Hepatocyte (in vitro differentiated cells): ENCODE data around the gene PDHB. TPM values are rescaled to one million over a fixed set of nuclear protein-coding genes. Genes with fewer than 3 reads are reported as not detected.

Experiments
- DNase-seq: peaks from one replicate; pipeline ENCODE4 v3.0.0-alpha.2; 2016; ENCODE audit warnings: low spot score
- H2AFZ ChIP-seq: fragments of 200-600 bp; sonication (generic); 2 replicates; pipeline ENCODE4 v1.6.0; 2016; ENCODE audit warnings: antibody characterized with exemption, mild to moderate bottlenecking
- H3K27ac ChIP-seq: fragments of 200-600 bp; sonication (generic); 2 replicates; pipeline ENCODE4 v1.5.1; 2016; ENCODE audit warnings: mild to moderate bottlenecking
- H3K27me3 ChIP-seq: fragments of 200-600 bp; sonication (generic); 2 replicates; pipeline ENCODE4 v1.6.1; 2016
- H3K36me3 ChIP-seq: fragments of 200-600 bp; sonication (generic); replicated peaks from 2 replicates; pipeline ENCODE4 v1.5.1; 2016; ENCODE audit warnings: low read depth; ENCODE audit not compliant: insufficient read depth
- H3K4me1 ChIP-seq: fragments of 200-600 bp; sonication (generic); 2 replicates; pipeline ENCODE4 v1.5.1; 2016; ENCODE audit warnings: mild to moderate bottlenecking, moderate library complexity; ENCODE audit not compliant: insufficient read depth
- H3K4me2 ChIP-seq: fragments of 200-600 bp; sonication (generic); 2 replicates; pipeline ENCODE4 v1.6.0; 2016
- H3K4me3 ChIP-seq: fragments of 200-600 bp; sonication (generic); 2 replicates; pipeline ENCODE4 v1.5.1; 2016; ENCODE audit warnings: mild to moderate bottlenecking
- H3K79me2 ChIP-seq: fragments of 200-600 bp; sonication (generic); 2 replicates; pipeline ENCODE4 v1.6.0; 2017; ENCODE audit warnings: mild to moderate bottlenecking
- H3K9me2 ChIP-seq: fragments of 200-600 bp; sonication (generic); replicated peaks from 2 replicates; pipeline ENCODE4 v1.6.0; 2017; ENCODE audit warnings: mild to moderate bottlenecking; ENCODE audit not compliant: insufficient read depth
- H3K9me3 ChIP-seq: fragments of 200-600 bp; sonication (generic); 2 replicates; pipeline ENCODE4 v1.5.1; 2016; ENCODE audit warnings: low read depth, mild to moderate bottlenecking
- H4K20me1 ChIP-seq: fragments of 200-600 bp; sonication (generic); 2 replicates; pipeline ENCODE4 v1.6.0; 2016; ENCODE audit warnings: mild to moderate bottlenecking; ENCODE audit not compliant: insufficient read depth, poor library complexity, severe bottlenecking
- CTCF ChIP-seq: fragments of 200-600 bp; sonication (generic); IDR thresholded peaks from 2 replicates; pipeline ENCODE4 v1.5.1; 2016; ENCODE audit warnings: antibody characterized with exemption, mild to moderate bottlenecking; ENCODE audit not compliant: poor library complexity
- EZH2 ChIP-seq: fragments of 200-600 bp; sonication (generic); IDR thresholded peaks from 2 replicates; pipeline ENCODE4 v1.6.1; 2016; ENCODE audit warnings: antibody characterized with exemption, mild to moderate bottlenecking, borderline replicate concordance
- EZH2phosphoT487 ChIP-seq: fragments of 200-600 bp; sonication (generic); IDR thresholded peaks from one replicate; pipeline ENCODE4 v1.6.1; 2018; ENCODE audit warnings: antibody characterized with exemption, mild to moderate bottlenecking, low read depth, moderate library complexity; ENCODE audit not compliant: unreplicated experiment, severe bottlenecking
- WGBS: methylation state at CpG from one replicate; pipeline ENCODE4 v1.1.6; 2016; ENCODE audit warnings: low lambda C conversion rate; ENCODE audit errors: missing lambda C conversion rate; 5-methylcytosine and 5-hydroxymethylcytosine counted together
- polyA plus RNA-seq: library from polyadenylated mRNA; unstranded; fragments of >200 nt; fragmentation: Nextera tagmentation; extraction: Ambion mirVana; gene quantifications from 2 replicates; pipeline ENCODE4 v1.2.1, GENCODE V29; 2016
- total RNA-seq: library from RNA; depleted of rRNA; stranded (reverse); fragments of >200 nt; gene quantifications from 2 replicates; pipeline ENCODE4 v1.2.3, GENCODE V29; 2014

Gene PDHB
- total and polyA plus RNA-seq, 2 experiments from 2014 or later: 119 to 150 TPM

GRCh38 chr3:58391156-58391865 is 42.3 kb downstream of the PDHB start:
- TF ChIP-seq EZH2 (no peak), EZH2phosphoT487 (no peak), CTCF (no peak)
- Histone ChIP-seq H2AFZ (no peak overlapping the region), H3K9me3 (no peaks in the 10 kb centered on the region), H3K4me2 (peak overlapping the region; percentile 7), H3K36me3 (no peaks in the 10 kb centered on the region), H3K4me3 (no peak overlapping the region), H4K20me1 (no peaks in the 10 kb centered on the region), H3K9me2 (no peaks in the 10 kb centered on the region), H3K4me1 (peaks cover 15% of the 10 kb centered on the region), H3K79me2 (no peaks in the 10 kb centered on the region), H3K27me3 (no peaks in the 10 kb centered on the region), H3K27ac (peak overlapping the region; percentile 39)
- 35% methylated on average over 3 of the region's 3 CpGs for WGBS
- no peak for DNase-seq

DNA sequence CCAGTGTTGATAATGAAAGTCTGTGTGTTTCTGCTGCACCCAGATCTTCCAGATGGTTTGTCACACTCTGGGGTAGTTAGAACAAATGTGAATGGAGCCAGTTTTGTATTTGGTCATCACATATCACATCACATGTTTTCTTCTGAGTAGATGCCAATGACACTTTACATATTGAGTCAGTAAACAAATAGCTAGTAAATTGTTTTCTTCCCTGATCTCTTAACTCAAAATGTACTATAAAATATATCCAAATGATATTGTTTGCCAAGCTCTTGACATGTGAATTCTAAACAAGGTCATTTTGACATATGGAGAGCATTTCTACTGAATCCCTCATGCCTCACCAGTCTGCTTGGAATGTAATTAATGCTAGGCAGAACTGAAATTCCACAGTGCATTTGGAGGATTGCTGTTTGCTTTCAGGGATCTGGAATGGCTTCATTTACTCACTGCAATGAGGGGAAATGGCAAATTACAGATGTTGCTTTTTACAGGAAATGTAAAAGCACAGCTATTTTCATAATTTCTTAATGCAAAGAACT is 45.0 kb downstream of the PDHB start:
- Histone ChIP-seq H3K9me2 (no peaks in the 10 kb centered on the region), H2AFZ (no peak overlapping the region), H3K36me3 (no peaks in the 10 kb centered on the region), H3K4me3 (no peak overlapping the region), H3K79me2 (no peaks in the 10 kb centered on the region), H3K9me3 (no peaks in the 10 kb centered on the region), H3K27ac (peak overlapping the region; percentile 87), H3K4me2 (peak overlapping the region; percentile 43), H3K27me3 (no peaks in the 10 kb centered on the region), H4K20me1 (no peaks in the 10 kb centered on the region), H3K4me1 (peaks cover 15% of the 10 kb centered on the region)
- DNase-seq: peak; percentile 44
- TF ChIP-seq CTCF: no peak
- no peak for TF ChIP-seq EZH2
- TF ChIP-seq EZH2phosphoT487: no peak

DNA sequence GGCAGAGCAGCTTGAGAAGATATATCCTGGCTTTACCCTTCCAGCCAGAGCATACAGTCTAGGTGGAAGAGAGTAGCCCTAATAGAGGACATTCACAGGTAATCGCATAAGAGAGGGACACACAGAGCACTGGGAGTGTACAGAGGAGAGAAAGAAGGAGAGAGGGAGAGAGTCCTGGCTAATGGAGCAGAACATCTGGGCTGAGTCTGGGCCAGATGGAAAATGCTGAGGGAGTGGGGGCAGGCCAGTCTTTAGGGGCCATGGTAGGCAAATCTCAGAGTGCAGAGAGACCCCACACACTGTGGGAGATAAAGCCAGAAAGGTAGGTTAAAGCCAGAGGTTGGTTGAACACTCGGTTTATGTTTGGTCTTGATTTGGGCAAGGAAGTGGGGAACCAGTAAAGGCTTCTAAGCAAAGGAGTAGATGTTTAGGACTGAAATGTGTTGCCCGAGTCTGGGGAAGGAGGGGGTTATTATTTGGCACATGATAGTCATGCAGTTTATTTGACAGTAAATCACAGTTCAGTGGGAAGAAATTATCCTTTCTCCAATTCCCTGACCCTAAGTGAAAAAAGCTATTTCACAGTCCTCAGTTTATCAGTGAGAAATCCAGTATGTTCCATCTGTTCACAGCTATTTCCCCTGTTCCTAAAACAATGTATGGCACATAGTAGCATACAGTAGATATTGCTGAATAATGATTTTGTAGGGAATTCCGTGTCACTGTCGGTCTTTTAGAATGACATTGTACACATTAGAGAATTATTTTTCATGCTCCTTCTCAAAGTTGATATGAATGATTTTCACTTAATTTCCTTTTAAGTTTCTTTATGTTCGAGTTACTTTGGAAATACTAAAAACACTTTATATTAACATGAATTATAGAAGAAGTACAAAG is 45.7 kb downstream of the PDHB start:
- Histone ChIP-seq H3K27me3 (no peaks in the 10 kb centered on the region), H4K20me1 (no peaks in the 10 kb centered on the region), H3K4me2 (peak overlapping the region; percentile 24), H3K4me1 (peaks cover 15% of the 10 kb centered on the region), H3K36me3 (no peaks in the 10 kb centered on the region), H3K79me2 (no peaks in the 10 kb centered on the region), H3K9me2 (no peaks in the 10 kb centered on the region), H2AFZ (no peak overlapping the region), H3K27ac (peak overlapping the region; percentile 87), H3K4me3 (no peak overlapping the region), H3K9me3 (no peaks in the 10 kb centered on the region)
- WGBS: 71% methylated on average over 6 of the region's 6 CpGs
- no peak for DNase-seq
- no peak for TF ChIP-seq EZH2phosphoT487
